ENCODE measurements around the gene RTP2.
A peak's percentile ranks its signal among the peaks of the same experiment; 100 is the strongest.

RTP2 gene

DNA sequence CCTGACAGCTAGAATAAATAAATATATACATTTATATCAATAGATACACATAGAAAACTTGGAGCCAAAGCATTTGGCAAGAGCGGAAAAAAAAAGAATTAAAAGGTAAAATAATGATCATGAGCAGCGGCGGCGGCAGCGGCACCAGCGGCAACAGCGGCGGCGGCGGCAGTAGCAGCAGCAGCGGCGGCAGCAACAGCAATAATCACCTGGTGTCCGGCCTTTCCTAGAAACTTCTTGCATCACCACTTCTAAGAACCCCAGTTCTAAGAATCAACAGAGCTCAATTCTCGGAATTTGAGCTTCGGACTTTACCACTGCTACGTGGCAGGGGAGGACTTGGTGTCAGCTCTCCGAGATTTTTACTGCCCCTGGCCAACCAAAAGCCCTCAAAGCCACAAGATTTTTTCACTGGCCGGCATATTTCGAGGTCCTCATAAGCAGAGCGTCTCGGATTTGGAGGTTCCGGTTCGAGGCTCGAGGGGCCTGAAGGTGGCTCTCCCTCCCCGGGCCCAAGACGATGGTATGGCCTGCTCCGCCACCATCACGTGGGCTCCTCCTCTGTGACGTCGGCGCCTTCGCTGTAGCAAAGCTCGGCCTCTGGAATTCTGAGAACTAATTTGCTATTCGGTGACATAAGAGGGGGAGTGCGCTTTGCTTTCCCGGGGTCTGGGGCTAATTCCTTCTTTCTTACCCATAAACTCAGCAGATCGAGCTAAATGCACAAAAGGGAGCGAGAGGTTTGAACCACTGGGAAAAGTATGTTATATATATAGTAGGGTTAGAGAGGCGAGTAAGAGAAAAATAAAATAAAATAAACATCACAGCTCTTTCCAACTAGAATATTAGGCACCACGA, 43.1 kb upstream of the RTP2 start, which contains the start of gene BCL6 (continued):
- TF ChIP-seq ZNF660 (tag by site-specific recombination; IDR thresholded peaks at IDR 0.05) (peak; percentile 90; the same call in 1 of the 2 replicates), ZNF658 (tag by site-specific recombination; IDR thresholded peaks at IDR 0.05) (no peak), ZNF184 (tag by site-specific recombination; IDR thresholded peaks at IDR 0.05) (no peak), ZNF777 (tag by site-specific recombination; IDR thresholded peaks at IDR 0.05; ENCODE audit: borderline replicate concordance) (no peak), ZNF544 (tag by site-specific recombination; IDR thresholded peaks at IDR 0.05) (no peak), ZNF324 (tag by site-specific recombination; IDR thresholded peaks at IDR 0.05) (0 out of 2 replicates have a peak, but pooled peaks have one; percentile 48), ZNF404 (tag by site-specific recombination; IDR thresholded peaks at IDR 0.05) (no peak), ZNF555 (tag by site-specific recombination; conservative IDR thresholded peaks at IDR 0.05) (no peak), ZNF138 (tag by site-specific recombination; IDR thresholded peaks at IDR 0.05; ENCODE audit: borderline replicate concordance) (no peak), OVOL3 (tag by site-specific recombination; IDR thresholded peaks at IDR 0.05) (no peak), ZXDB (tag by site-specific recombination; IDR thresholded peaks at IDR 0.05) (no peak; the same call in 1 of the 2 replicates), ZNF114 (tag by site-specific recombination; IDR thresholded peaks at IDR 0.05) (no peak), SCRT2 (tag by site-specific recombination; IDR thresholded peaks at IDR 0.05) (peak; percentile 85), ZNF830 (tag by site-specific recombination; IDR thresholded peaks at IDR 0.05; ENCODE audit: low read depth) (no peak), ZBTB17 (tag by site-specific recombination; IDR thresholded peaks at IDR 0.05) (no peak; the same call in 1 of the 2 replicates), ZNF837 (tag by site-specific recombination; IDR thresholded peaks at IDR 0.05) (no peak), ZNF302 (tag by site-specific recombination; IDR thresholded peaks at IDR 0.05; ENCODE audit: low read depth) (no peak), ZNF10 (tag by site-specific recombination; IDR thresholded peaks at IDR 0.05) (no peak), ZNF701 (tag by site-specific recombination; IDR thresholded peaks at IDR 0.05) (no peak), BCL11B (tag by site-specific recombination; IDR thresholded peaks at IDR 0.05; ENCODE audit: low read depth) (0 out of 2 replicates have a peak, but pooled peaks have one; percentile 20), ZNF133 (tag by site-specific recombination; IDR thresholded peaks at IDR 0.05) (no peak), ZNF426 (tag by site-specific recombination; IDR thresholded peaks at IDR 0.05) (no peak), ZBTB21 (tag by site-specific recombination; IDR thresholded peaks at IDR 0.05) (peak; percentile 89), GLI2 (tag by site-specific recombination; IDR thresholded peaks at IDR 0.05; ENCODE audit: borderline replicate concordance, low read depth) (no peak), EGR2 (tag by site-specific recombination; IDR thresholded peaks at IDR 0.05; ENCODE audit: low read depth) (no peak)
- TF ChIP-seq, protein P1, sequence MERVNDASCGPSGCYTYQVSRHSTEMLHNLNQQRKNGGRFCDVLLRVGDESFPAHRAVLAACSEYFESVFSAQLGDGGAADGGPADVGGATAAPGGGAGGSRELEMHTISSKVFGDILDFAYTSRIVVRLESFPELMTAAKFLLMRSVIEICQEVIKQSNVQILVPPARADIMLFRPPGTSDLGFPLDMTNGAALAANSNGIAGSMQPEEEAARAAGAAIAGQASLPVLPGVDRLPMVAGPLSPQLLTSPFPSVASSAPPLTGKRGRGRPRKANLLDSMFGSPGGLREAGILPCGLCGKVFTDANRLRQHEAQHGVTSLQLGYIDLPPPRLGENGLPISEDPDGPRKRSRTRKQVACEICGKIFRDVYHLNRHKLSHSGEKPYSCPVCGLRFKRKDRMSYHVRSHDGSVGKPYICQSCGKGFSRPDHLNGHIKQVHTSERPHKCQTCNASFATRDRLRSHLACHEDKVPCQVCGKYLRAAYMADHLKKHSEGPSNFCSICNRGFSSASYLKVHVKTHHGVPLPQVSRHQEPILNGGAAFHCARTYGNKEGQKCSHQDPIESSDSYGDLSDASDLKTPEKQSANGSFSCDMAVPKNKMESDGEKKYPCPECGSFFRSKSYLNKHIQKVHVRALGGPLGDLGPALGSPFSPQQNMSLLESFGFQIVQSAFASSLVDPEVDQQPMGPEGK (tag by site-specific recombination; IDR thresholded peaks at IDR 0.05) = no peak
- TF ChIP-seq, protein P2, sequence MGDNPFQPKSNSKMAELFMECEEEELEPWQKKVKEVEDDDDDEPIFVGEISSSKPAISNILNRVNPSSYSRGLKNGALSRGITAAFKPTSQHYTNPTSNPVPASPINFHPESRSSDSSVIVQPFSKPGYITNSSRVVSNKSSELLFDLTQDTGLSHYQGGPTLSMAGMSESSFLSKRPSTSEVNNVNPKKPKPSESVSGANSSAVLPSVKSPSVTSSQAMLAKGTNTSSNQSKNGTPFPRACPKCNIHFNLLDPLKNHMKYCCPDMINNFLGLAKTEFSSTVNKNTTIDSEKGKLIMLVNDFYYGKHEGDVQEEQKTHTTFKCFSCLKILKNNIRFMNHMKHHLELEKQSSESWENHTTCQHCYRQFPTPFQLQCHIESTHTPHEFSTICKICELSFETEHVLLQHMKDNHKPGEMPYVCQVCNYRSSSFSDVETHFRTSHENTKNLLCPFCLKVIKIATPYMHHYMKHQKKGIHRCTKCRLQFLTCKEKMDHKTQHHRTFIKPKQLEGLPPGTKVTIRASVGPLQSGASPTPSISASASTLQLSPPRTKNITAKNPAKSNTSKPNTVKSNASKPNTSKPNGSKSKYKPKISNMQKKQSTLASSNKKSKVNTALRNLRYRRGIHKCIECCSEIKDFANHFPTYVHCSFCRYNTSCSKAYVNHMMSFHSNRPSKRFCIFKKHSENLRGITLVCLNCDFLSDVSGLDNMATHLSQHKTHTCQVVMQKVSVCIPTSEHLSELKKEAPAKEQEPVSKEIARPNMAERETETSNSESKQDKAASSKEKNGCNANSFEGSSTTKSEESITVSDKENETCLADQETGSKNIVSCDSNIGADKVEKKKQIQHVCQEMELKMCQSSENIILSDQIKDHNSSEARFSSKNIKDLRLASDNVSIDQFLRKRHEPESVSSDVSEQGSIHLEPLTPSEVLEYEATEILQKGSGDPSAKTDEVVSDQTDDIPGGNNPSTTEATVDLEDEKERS (tag by site-specific recombination; IDR thresholded peaks at IDR 0.05) = no peak
- TF ChIP-seq, protein P3, sequence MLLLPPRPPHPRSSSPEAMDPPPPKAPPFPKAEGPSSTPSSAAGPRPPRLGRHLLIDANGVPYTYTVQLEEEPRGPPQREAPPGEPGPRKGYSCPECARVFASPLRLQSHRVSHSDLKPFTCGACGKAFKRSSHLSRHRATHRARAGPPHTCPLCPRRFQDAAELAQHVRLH (tag by site-specific recombination; IDR thresholded peaks at IDR 0.05) = no peak
- TF ChIP-seq, protein P4, sequence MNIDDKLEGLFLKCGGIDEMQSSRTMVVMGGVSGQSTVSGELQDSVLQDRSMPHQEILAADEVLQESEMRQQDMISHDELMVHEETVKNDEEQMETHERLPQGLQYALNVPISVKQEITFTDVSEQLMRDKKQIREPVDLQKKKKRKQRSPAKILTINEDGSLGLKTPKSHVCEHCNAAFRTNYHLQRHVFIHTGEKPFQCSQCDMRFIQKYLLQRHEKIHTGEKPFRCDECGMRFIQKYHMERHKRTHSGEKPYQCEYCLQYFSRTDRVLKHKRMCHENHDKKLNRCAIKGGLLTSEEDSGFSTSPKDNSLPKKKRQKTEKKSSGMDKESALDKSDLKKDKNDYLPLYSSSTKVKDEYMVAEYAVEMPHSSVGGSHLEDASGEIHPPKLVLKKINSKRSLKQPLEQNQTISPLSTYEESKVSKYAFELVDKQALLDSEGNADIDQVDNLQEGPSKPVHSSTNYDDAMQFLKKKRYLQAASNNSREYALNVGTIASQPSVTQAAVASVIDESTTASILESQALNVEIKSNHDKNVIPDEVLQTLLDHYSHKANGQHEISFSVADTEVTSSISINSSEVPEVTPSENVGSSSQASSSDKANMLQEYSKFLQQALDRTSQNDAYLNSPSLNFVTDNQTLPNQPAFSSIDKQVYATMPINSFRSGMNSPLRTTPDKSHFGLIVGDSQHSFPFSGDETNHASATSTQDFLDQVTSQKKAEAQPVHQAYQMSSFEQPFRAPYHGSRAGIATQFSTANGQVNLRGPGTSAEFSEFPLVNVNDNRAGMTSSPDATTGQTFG (tag by site-specific recombination; IDR thresholded peaks at IDR 0.05; ENCODE audit: borderline replicate concordance) = no peak
- TF ChIP-seq, protein P5, sequence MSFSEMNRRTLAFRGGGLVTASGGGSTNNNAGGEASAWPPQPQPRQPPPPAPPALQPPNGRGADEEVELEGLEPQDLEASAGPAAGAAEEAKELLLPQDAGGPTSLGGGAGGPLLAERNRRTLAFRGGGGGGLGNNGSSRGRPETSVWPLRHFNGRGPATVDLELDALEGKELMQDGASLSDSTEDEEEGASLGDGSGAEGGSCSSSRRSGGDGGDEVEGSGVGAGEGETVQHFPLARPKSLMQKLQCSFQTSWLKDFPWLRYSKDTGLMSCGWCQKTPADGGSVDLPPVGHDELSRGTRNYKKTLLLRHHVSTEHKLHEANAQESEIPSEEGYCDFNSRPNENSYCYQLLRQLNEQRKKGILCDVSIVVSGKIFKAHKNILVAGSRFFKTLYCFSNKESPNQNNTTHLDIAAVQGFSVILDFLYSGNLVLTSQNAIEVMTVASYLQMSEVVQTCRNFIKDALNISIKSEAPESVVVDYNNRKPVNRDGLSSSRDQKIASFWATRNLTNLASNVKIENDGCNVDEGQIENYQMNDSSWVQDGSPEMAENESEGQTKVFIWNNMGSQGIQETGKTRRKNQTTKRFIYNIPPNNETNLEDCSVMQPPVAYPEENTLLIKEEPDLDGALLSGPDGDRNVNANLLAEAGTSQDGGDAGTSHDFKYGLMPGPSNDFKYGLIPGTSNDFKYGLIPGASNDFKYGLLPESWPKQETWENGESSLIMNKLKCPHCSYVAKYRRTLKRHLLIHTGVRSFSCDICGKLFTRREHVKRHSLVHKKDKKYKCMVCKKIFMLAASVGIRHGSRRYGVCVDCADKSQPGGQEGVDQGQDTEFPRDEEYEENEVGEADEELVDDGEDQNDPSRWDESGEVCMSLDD (tag by site-specific recombination; IDR thresholded peaks at IDR 0.05) = no peak
